GM18861 (cell line): Measurements from ENCODE around the gene BBS5.
A peak's percentile ranks its signal among the peaks of the same experiment; 100 is the strongest.
"Not testable (repeated sequence)": the region's sequence is repeated elsewhere in the genome, so short reads cannot be mapped to it uniquely, and the experiment has no call there.

Experiments
- ATAC-seq: cut with Tn5 transposase; IDR thresholded peaks from one replicate; pipeline ENCODE4 v1.9.1; 2021; ENCODE audit not compliant: unreplicated experiment

The BBS5 gene

DNA sequence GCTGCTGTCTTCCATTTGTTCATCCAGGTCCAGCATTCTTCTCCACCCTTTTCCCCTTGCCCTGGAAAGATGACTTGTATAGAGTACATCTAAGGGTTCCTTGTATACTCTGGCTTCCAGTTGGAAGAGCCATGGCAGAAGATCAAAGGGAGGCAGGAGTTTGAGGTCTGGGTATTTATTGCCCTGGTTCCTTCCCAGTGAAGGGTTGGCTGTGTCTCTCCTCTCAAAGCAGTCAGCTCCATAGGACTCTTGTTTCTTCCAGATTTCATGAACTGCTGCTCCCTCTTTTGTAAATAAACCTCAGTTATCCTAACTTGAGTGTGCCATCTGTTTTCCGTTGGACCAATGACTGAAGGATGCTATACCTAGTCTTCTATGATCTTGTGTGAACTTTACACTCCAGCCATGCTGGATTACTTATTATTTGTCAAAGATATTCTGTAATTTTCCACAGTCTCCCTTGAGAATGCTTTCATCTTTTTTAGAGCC, 6.4 kb downstream of the BBS5 start:
- ATAC-seq: no peak

DNA sequence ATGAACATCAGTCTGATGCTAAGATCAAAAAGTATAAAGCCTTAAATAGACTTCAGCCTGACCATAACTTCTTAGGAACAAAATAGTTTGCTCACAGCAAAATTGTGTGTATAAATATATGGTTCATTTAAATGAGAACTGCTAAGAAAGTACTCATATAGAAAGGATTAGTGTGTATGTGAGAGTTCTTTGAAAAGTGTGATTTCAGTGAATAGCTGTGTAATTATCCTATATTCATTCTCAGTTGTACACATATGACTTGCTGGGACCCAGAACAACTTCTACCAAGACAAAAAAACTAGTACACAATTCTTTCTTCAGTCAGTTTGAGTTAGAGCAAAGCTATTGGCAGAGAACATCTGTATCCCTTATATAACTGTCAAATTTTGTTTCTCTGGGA, 7.2 kb downstream of the BBS5 start:
- ATAC-seq: no peak

DNA sequence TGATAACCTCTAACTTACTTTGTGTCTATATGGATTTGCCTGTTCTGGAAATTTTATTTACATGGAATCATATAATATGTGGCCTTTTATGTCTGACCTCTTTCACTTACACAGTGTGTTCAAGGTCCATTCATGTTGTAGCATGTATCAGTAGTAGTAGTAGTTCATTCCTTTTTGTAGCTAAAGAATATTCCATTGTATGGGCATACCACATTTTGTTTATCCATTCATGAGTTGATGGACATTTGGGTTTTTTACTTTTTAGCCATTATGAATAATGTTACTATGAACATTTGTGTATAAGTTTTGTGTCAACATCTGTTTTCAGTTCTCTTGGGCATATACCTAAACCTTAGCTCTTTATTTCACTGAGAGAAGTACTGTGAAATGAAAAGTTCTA, 11.5 kb downstream of the BBS5 start:
- ATAC-seq: no peak

GRCh38 chr2:169491378-169491777, 12.1 kb downstream of the BBS5 start:
- ATAC-seq: no peak

DNA sequence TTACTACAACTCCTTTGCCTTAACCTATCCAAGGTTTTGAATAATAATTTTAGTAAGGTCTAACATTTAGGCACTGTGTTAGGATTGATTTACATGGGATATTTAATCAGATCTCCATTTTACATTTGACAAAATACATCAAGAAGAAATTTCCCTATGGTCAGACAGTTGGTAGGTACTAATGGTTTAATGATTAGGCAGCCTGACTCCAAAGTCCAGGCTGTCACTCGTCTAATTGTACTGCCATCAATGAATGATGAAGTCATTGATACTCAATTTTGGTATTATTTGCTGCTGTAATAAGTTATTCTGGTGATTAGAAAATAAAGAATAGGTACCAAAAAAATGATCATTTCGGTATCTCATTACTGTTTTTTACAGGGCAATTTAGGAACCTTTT, 14.1 kb downstream of the BBS5 start:
- no peak for ATAC-seq

- no peak for ATAC-seq
These were observed 16.1 kb downstream of the BBS5 start for GRCh38 chr2:169495310-169495928.

DNA sequence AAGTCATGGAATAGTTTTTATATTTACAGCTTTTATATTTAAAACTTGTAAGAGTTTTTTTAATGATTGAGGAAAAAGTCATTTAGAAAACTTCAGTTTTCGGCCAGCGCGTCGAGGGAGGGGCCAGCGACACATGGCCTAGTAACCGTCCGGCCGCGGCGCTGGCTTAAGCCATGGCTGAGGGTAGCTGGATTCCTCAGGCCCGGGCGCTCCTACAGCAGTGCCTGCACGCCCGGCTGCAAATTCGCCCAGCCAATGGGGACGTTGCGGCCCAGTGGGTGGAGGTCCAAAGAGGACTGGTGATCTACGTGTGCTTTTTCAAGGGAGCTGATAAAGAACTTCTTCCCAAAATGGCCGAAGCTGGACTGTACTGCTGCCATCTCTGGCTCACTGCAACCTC, 25.4 kb downstream of the BBS5 start:
- no peak for ATAC-seq

DNA sequence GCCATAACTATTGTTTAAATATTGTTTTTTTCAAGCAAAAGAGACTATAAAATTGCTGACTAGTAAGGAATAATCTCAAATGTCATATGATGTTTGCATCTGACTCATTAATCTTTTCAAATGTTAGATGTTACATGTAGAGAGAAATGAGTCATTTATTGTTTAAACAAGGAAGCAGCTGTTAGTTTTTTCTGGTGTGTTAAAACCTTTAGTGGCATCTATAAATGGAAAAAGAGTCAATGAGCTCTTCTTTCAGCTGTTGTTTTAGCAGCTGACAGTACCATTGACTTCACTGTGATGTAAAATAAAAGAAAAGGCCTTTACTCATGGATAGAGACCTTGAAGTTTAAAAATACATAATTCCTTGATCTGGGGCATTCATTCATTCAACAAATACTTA, 28.4 kb downstream of the BBS5 start:
- ATAC-seq: no peak

- ATAC-seq: no peak
These were observed 30.1 kb downstream of the BBS5 start, which contains the start of gene KLHL41 for GRCh38 chr2:169509298-169509885. TSS of gene KLHL41 (plus strand) at chr2:169509702. CDS start at chr2:169509779, 77 bp downstream.

- ATAC-seq: no peak
These were observed 30.7 kb downstream of the BBS5 start for GRCh38 chr2:169509955-169510354.

GRCh38 chr2:169510496-169510895, 31.2 kb downstream of the BBS5 start:
- ATAC-seq: no peak

- no peak for ATAC-seq
These were observed 32.5 kb downstream of the BBS5 start for GRCh38 chr2:169511818-169512217.

GRCh38 chr2:169512525-169512924, 33.2 kb downstream of the BBS5 start:
- no peak for ATAC-seq

DNA sequence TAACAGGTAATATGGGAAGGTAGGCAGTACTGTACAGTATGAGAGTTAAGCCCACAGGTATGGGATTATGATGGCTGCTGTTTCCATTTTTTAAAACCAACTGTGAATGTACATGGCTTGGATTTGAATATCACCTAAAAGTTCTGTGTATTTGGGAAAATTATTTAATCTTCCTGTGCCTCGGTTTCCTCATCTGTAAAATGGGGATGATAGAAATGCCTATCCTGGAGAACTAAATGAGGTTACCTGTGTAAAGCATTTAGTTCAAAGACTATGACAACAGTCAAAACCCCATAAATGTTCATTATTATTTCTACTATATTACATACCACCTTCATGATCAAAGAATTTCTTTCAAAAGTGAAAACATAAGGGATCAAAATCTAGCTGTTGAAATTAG, 33.8 kb downstream of the BBS5 start:
- ATAC-seq: no peak

DNA sequence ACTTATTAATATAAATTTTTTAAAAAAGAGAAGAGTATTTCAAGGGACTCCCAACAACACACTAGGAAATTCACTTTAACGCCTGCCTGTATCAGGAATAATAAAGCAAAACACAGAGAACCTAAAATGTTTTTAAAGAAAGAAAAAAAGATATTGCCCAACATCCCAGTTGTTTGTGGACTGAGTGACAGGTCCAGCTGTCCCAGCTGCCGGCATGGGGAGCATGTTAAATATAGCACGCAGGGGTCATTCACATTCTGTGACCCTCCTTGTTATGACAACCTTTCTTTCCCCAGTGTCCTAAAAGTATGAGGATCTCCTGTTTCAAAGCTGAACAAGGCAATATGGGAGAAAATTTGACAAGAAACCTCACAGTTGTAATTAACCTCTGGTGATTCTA, 34.6 kb downstream of the BBS5 start:
- no peak for ATAC-seq

- not testable (repeated sequence) for ATAC-seq
These were observed 35.5 kb downstream of the BBS5 start for GRCh38 chr2:169514758-169515157.

DNA sequence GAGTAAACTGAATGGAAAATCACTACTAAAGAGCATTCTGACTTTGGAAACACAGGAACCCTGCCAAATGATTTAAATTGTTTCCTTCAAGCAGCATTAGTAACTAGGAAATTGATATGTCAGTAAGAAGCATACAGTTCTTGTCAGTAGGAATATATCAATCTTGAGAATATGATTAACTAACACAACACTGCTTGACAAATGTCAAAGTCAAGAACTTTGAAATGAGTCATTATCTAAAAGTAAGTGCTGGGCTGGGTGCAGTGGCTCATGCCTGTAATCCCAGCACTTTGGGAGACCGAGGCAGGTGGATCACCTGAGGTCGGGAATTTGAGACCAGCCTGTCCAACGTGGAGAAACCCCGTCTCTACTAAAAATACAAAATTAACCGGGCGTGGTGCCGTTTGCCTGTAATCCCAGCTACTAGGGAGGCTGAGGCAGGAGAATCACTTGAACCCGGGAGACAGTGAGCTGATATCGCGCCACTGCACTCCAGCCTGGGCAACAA, 37.2 kb downstream of the BBS5 start:
- ATAC-seq: not testable (repeated sequence)

DNA sequence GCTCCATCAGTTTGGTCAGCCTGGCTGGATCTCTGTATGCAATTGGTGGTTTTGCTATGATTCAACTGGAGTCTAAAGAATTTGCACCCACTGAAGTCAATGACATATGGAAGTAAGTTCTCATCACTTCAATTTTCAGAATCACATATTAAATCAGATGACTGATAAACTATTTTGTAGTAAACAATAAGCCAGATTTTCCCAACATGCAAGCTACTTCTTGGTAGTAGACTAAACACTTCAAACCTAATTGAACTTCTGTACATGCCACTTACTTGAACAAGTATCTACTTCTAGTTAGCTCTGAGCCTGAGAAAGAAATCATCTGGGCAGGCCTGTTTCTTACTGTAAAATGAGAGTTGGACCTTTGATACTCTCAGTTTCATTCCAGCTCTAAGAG, 41.6 kb downstream of the BBS5 start:
- ATAC-seq: no peak

DNA sequence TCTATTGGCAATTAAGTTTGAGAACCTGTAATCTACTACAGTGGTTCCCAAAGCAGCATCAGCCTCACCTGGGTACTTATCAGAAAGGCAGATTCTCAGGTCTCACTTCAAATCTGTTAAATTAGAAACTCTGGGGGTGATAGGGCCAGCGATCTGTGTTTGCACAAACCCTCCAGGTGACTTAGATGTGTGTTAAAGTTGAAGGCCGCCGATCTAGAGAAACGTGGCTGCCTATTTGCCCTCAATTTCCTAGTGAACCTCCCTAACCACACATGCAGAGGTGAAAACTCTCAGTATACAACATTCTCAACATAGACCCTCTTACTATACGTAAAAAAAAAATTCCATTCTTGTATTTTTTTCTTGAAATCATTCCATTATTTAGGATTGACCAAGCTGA, 44.4 kb downstream of the BBS5 start:
- no peak for ATAC-seq

DNA sequence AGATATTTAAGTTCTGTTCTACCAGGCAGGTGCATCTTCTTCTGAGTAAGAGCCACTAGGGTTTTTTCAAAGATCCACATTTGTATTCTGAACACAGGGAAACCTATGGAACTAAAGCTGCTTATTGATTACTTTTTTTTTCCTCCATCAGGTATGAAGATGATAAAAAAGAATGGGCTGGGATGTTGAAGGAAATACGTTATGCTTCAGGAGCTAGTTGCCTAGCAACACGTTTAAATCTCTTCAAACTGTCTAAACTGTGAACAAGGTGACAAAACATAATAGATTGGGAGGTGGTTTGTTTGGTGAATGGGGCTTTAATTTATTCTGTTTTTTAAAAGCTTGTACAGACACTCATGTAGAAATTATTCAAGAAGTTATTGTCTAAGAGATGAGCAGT, 46.1 kb downstream of the BBS5 start:
- ATAC-seq: no peak

- ATAC-seq: no peak
These were observed 47.2 kb downstream of the BBS5 start for GRCh38 chr2:169526451-169526850.

DNA sequence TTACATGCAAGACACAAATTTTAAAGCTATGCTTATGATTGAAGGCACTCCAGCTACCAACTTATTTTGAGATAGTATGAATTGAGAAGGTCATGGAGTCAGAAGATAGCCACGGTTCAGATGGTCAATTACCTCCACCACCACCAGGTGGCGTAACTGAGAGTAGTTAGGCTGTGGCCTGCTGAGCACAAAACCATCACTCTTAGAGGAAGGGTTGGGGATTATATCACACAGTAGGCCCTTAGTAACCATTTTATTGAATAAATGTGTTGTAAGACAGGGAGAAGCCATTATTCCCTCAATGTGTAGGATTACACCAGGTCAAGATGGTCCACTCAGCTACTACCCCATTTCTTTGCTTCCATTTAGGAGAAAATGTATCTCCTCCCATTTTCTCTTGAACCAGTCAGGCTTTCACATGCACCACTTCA, 49.0 kb downstream of the BBS5 start:
- peak; percentile 83 for ATAC-seq

DNA sequence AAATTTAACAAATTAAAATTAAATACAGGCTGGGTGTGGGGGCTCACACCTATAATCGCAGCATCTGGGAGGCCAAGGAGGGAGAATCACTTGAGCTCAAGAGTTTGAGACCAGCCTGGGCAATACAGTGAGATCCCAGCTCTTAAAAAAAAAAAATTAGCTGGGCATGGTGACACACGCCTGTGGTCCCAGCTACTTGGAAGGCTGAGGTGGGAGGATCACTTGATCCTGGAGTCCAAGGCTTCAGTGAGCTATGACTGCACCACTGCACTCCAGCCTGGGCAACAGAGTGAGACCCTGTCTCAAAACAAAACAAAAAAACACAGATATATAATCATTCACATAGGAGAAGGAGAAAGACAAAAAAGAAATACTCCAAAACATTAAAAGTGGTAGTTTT, 60.2 kb downstream of the BBS5 start:
- ATAC-seq: not testable (repeated sequence)
